Stimulated activated CD8-positive, alpha-beta memory T cell treated with anti-CD3 and anti-CD28 coated beads, Interleukin-7, amount 100 ng/mL, for 48 hours (primary cell): ENCODE measurements around the gene ITSN2.
"Not testable (repeated sequence)": the region's sequence is repeated elsewhere in the genome, so short reads cannot be mapped to it uniquely, and the experiment has no call there.

Source experiments
- DNase-seq, 2 donors: peaks; one replicate each; pipeline ENCODE4 v3.0.0-alpha.2; 2020; ENCODE audit warnings: low read depth in 1 of 2; ENCODE audit errors: extremely low read depth in 1 of 2

Gene ITSN2

GRCh38 chr2:24221343-24222050 is 138.8 kb downstream of the ITSN2 start:
- no peak for DNase-seq

- DNase-seq = no peak
Observed at GRCh38 chr2:24220554-24221291, 139.6 kb downstream of the ITSN2 start.

GRCh38 chr2:24214880-24215279 is 145.5 kb downstream of the ITSN2 start:
- no peak for DNase-seq

- no peak for DNase-seq
Observed at GRCh38 chr2:24211408-24211807, 148.9 kb downstream of the ITSN2 start.

GRCh38 chr2:24210723-24211122 is 149.6 kb downstream of the ITSN2 start:
- no peak for DNase-seq

GRCh38 chr2:24210106-24210455 is 150.3 kb downstream of the ITSN2 start:
- no peak for DNase-seq

GRCh38 chr2:24209389-24210105 is 150.8 kb downstream of the ITSN2 start:
- no peak for DNase-seq

- no peak for DNase-seq
Observed at GRCh38 chr2:24208490-24208889, 151.8 kb downstream of the ITSN2 start.

- DNase-seq = no peak
Observed at GRCh38 chr2:24207359-24207758, 153.0 kb downstream of the ITSN2 start.

- no peak for DNase-seq
Observed at GRCh38 chr2:24206714-24207113, 153.6 kb downstream of the ITSN2 start.

GRCh38 chr2:24206242-24206641 is 154.1 kb downstream of the ITSN2 start:
- DNase-seq = no peak

GRCh38 chr2:24205131-24205530 is 155.2 kb downstream of the ITSN2 start:
- DNase-seq = no peak

- DNase-seq = no peak
Observed at GRCh38 chr2:24204505-24204904, 155.8 kb downstream of the ITSN2 start.

- DNase-seq = no peak
Observed at GRCh38 chr2:24203787-24204150, 156.6 kb downstream of the ITSN2 start.

GRCh38 chr2:24203029-24203786 is 157.1 kb downstream of the ITSN2 start:
- no peak for DNase-seq

GRCh38 chr2:24200799-24201198 is 159.5 kb downstream of the ITSN2 start:
- no peak for DNase-seq

- no peak for DNase-seq
Observed at GRCh38 chr2:24199968-24200590, 160.3 kb downstream of the ITSN2 start.

- not testable (repeated sequence) for DNase-seq
Observed at GRCh38 chr2:24197213-24197612, 163.1 kb downstream of the ITSN2 start.

GRCh38 chr2:24191848-24192247 is 168.5 kb downstream of the ITSN2 start:
- no peak for DNase-seq

- no peak for DNase-seq
Observed at GRCh38 chr2:24191156-24191555, 169.2 kb downstream of the ITSN2 start.

GRCh38 chr2:24190503-24190902 is 169.8 kb downstream of the ITSN2 start:
- no peak for DNase-seq
